ENCODE results near the gene TCF15. TPM values are rescaled to one million over a fixed set of nuclear protein-coding genes. Genes with fewer than 3 reads are reported as not detected.
A peak's percentile ranks its signal among the peaks of the same experiment; 100 is the strongest.
"Not testable (repeated sequence)": the region's sequence is repeated elsewhere in the genome, so short reads cannot be mapped to it uniquely, and the experiment has no call there.

TCF15 gene
- total and polyA plus RNA-seq, 10 donors = 0.06 to 0.22 (median 0.21) TPM; not detected in 7

DNA sequence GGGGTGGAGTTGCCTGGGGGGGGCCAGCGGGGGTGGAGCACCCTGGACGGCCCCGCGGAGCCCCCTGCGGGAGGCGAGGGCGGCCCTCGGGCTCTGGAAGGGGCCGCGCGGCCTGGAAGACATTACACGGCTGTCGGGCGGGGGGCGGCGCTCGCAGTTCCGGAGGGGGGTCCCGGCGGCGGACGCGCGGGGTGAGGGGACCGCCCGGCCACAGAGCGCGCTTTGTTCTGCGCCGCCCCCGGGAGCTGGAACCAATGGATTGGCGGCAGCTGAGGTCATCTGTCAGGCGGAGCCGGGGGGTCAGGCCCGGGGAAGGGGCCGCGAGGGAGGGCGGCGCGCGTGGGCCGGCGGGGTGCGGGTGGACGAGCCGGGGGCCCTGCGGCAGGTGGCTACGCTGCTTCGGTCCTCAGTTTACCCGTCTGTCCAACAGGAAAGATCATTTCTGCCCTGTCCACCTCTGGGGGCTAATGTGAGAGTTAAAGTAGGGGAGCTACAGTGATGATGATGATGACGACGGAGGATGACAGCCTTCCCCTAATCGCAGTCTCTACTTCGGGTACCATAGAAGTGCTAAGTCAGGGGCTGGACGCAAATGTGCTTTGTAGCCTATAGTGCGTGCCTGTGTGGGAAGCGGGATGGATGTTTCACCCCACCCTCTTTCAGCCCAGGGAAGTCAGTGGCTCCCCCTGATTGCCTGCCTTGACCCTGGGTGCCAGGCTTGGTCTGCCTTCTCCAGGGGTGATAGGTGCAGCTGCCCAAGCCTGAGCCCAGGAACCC, 32.5 kb upstream of the TCF15 start:
- Histone ChIP-seq H3K4me3 (peak overlapping the region in 6 of 8 donors; percentile 9 to 55 (median 16)), H3K36me3 (peaks cover 0 to 11% (median 4%) of the 10 kb centered on the region in 6 donors), H3K9me3 (peaks cover 0 to 1% (median 0%) of the 10 kb centered on the region in 8 donors), H3K27ac (no peak overlapping the region), H3K27me3 (replicated peaks in 1 of 7) (peaks cover 4 to 39% (median 10%) of the 10 kb centered on the region in 7 donors), H3K4me1 (peaks cover 3 to 27% (median 12%) of the 10 kb centered on the region in 6 donors)
- WGBS, 5 donors = 8 to 19% (median 11%) methylated on average over 15 to 57 of the region's 57 CpGs
- no peak for DNase-seq
- intact Hi-C loops (cut with DNase I; ENCODE audit: low total_unique reads) = loop anchor here (10.0 kb wide), 1 partner anchor 78 kb away; no protein-coding TSS in a partner anchor
- TF ChIP-seq POLR2A (IDR thresholded peaks at IDR 0.05) (no peak), POLR2AphosphoS5 (IDR thresholded peaks at IDR 0.05) (no peak)
- TF ChIP-seq, protein P1, sequence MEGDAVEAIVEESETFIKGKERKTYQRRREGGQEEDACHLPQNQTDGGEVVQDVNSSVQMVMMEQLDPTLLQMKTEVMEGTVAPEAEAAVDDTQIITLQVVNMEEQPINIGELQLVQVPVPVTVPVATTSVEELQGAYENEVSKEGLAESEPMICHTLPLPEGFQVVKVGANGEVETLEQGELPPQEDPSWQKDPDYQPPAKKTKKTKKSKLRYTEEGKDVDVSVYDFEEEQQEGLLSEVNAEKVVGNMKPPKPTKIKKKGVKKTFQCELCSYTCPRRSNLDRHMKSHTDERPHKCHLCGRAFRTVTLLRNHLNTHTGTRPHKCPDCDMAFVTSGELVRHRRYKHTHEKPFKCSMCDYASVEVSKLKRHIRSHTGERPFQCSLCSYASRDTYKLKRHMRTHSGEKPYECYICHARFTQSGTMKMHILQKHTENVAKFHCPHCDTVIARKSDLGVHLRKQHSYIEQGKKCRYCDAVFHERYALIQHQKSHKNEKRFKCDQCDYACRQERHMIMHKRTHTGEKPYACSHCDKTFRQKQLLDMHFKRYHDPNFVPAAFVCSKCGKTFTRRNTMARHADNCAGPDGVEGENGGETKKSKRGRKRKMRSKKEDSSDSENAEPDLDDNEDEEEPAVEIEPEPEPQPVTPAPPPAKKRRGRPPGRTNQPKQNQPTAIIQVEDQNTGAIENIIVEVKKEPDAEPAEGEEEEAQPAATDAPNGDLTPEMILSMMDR (IDR thresholded peaks at IDR 0.05 in 8 of 11, conservative IDR thresholded peaks at IDR 0.05 in 3 of 11) = no peak

DNA sequence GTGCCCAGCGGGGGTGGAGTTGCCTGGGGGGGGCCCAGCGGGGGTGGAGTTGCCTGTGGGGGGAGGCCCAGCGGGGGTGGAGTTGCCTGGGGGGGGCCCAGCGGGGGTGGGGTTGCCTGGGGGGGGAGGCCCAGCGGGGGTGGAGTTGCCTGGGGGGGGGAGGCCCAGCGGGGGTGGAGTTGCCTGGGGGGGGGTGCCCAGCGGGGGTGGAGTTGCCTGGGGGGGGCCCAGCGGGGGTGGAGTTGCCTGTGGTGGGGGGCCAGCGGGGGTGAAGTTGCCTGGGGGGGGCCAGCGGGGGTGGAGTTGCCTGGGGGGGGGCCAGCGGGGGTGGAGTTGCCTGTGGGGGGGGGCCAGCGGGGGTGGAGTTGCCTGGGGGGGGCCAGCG, 31.9 kb upstream of the TCF15 start:
- H3K36me3 ChIP-seq, H3K9me3 ChIP-seq, H3K27ac ChIP-seq, DNase-seq: not testable (repeated sequence)
- intact Hi-C loops (cut with DNase I; ENCODE audit: low total_unique reads) = loop anchor here (10.0 kb wide), 1 partner anchor 77 kb away; no protein-coding TSS in a partner anchor
- 32 to 37% (median 37%) methylated on average over 2 to 7 of the region's 13 CpGs; no CpG with 5 or more reads in 2 of the 5 donors for WGBS, 5 donors
- H3K27me3 ChIP-seq (replicated peaks in 1 of 7) = peaks cover 4 to 45% (median 10%) of the 10 kb centered on the region in 7 donors
- H3K4me1 ChIP-seq = peaks cover 3 to 27% (median 12%) of the 10 kb centered on the region in 6 donors
- peak overlapping the region in 1 of 8 donors; percentile 55 for H3K4me3 ChIP-seq

DNA sequence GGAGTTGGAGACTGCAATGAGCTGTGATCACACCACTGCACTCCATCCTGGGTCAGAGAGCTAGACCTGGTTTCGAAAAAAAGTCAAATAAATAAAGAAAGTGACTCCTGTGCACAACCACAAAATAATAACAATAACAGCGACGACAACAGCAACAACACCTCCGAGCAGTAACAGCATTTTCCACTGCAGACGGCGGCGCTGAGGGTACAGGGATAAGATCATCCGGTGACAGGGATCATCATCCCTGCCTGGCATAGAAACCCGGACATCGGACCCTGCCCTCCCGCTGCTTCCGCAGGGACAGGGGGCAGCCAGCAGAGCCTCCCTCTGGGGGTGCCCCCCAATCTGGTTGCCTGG, 31.4 kb upstream of the TCF15 start:
- 50 to 67% (median 63%) methylated on average over 8 to 12 of the region's 12 CpGs for WGBS, 5 donors
- H3K4me3 ChIP-seq = no peak overlapping the region
- peaks cover 4 to 45% (median 10%) of the 10 kb centered on the region in 7 donors for H3K27me3 ChIP-seq (replicated peaks in 1 of 7)
- peaks cover 0 to under 1% (median 0%) of the 10 kb centered on the region in 6 donors for H3K36me3 ChIP-seq
- TF ChIP-seq POLR2A (IDR thresholded peaks at IDR 0.05) (no peak), POLR2AphosphoS5 (IDR thresholded peaks at IDR 0.05) (no peak)
- H3K27ac ChIP-seq = no peak overlapping the region
- intact Hi-C loops (cut with DNase I; ENCODE audit: low total_unique reads) = loop anchor here (10.0 kb wide), 1 partner anchor 77 kb away; no protein-coding TSS in a partner anchor
- peaks cover 3 to 22% (median 12%) of the 10 kb centered on the region in 6 donors for H3K4me1 ChIP-seq
- H3K9me3 ChIP-seq = no peaks in the 10 kb centered on the region
- DNase-seq = no peak

DNA sequence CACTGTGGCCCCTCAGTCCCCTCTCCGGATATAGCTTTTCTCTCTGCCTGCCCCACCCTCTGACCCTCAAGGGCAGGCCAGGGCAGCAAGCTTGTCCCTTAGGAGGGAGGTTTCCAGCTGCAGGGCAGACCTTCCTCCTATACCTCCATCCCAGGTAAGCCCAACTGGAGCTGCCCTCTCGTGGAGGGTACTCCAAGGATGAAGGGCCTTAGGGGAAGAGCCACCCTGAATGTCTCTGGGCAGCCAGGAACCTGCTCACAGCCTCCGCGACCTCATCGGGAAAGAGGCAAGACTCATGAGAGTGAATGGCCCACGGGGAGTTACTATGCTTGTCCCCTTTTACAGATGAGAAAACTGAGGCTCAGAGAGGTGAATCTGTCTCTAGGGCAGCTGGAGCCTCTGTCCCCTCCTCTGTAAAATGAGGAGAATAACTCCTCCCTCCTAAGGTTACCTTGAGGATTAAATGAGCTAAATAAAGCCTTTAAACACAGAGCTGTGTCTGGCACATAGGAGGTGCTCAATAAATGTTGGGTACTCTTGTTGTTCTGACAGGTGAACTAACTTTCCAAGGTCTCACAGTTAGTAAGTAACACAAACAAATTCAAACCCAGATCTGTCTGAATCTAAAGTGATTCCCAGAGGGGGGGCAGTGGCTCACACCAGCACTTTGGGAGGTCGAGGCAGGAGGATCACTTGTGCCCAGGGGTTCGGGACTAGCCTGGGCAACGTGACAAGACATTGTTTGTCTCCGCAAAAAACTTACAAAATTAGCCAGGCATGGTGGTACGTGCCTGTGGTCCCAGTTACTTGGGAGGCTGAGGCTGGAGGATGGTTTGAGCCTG, 30.8 kb upstream of the TCF15 start:
- WGBS, 5 donors = 61 to 86% (median 74%) methylated on average over 11 of the region's 11 CpGs
- peaks cover 3 to 16% (median 11%) of the 10 kb centered on the region in 6 donors for H3K4me1 ChIP-seq
- H3K27me3 ChIP-seq (replicated peaks in 1 of 7) = peaks cover 4 to 45% (median 10%) of the 10 kb centered on the region in 7 donors
- no peak for DNase-seq
- no peaks in the 10 kb centered on the region for H3K36me3 ChIP-seq
- no peak overlapping the region for H3K27ac ChIP-seq
- no peak overlapping the region for H3K4me3 ChIP-seq
- H3K9me3 ChIP-seq = no peaks in the 10 kb centered on the region
- TF ChIP-seq POLR2AphosphoS5 (IDR thresholded peaks at IDR 0.05) (no peak), POLR2A (IDR thresholded peaks at IDR 0.05) (no peak)
- TF ChIP-seq, protein P1 (IDR thresholded peaks at IDR 0.05 in 8 of 11, conservative IDR thresholded peaks at IDR 0.05 in 3 of 11) = no peak
- intact Hi-C loops (cut with DNase I; ENCODE audit: low total_unique reads) = loop anchor here (10.0 kb wide), 1 partner anchor 76 kb away; no protein-coding TSS in a partner anchor
